Keratinocyte (primary cell): ENCODE measurements around the gene CCND2.

Experiments
- CTCF ChIP-seq, 3 experiments: IDR thresholded peaks in 1 of 3; conservative IDR thresholded peaks in 1 of 3; optimal IDR thresholded peaks in 1 of 3; 2 replicates in 2 of 3; 3 replicates in 1 of 3; pipeline versions ENCODE3 to v1.5.1; 2011; ENCODE audit warnings: low read length in 3 of 3, mild to moderate bottlenecking in 3 of 3, moderate library complexity in 2 of 3, control low read depth in 1 of 3, inconsistent platforms in 1 of 3; ENCODE audit not compliant: insufficient read depth in 2 of 3; ENCODE audit errors: extremely low read depth in 1 of 3
- EZH2 ChIP-seq: IDR thresholded peaks from one replicate; pipeline ENCODE4 v1.6.1; 2012; ENCODE audit warnings: inconsistent platforms, mild to moderate bottlenecking, low read length, moderate library complexity

- TF ChIP-seq CTCF (optimal IDR thresholded peaks at IDR 0.05 in 1 of 3, IDR thresholded peaks at IDR 0.05 in 1 of 3, conservative IDR thresholded peaks at IDR 0.05 in 1 of 3; ENCODE audit: extremely low read depth in 1 of 3, insufficient read depth in 2 of 3, low read length in 3 of 3) (no peak), EZH2 (no peak)
Observed at GRCh38 chr12:4244868-4245267, 28.7 kb upstream of the CCND2 start.
